Activated CD4-positive, CD25-positive, alpha-beta regulatory T cell treated with anti-CD3 and anti-CD28 coated beads, Interleukin-2, amount 50 U/mL, for 16 hours (primary cell): Measurements from ENCODE around the gene TOMM20L.
A peak's percentile ranks its signal among the peaks of the same experiment; 100 is the strongest.
"Not testable (repeated sequence)": the region's sequence is repeated elsewhere in the genome, so short reads cannot be mapped to it uniquely, and the experiment has no call there.

Experiments used
- DNase-seq: peaks from one replicate; pipeline ENCODE4 v3.0.0-alpha.2; 2020; ENCODE audit warnings: low read depth, low spot score

Gene TOMM20L

GRCh38 chr14:58395812-58396788 is at the start of gene TOMM20L:
Gene TOMM20L, plus strand, starts transcription at chr14:58395930. Its CDS starts 28 bp downstream, at chr14:58395958.
- peak; percentile 39 for DNase-seq

DNA sequence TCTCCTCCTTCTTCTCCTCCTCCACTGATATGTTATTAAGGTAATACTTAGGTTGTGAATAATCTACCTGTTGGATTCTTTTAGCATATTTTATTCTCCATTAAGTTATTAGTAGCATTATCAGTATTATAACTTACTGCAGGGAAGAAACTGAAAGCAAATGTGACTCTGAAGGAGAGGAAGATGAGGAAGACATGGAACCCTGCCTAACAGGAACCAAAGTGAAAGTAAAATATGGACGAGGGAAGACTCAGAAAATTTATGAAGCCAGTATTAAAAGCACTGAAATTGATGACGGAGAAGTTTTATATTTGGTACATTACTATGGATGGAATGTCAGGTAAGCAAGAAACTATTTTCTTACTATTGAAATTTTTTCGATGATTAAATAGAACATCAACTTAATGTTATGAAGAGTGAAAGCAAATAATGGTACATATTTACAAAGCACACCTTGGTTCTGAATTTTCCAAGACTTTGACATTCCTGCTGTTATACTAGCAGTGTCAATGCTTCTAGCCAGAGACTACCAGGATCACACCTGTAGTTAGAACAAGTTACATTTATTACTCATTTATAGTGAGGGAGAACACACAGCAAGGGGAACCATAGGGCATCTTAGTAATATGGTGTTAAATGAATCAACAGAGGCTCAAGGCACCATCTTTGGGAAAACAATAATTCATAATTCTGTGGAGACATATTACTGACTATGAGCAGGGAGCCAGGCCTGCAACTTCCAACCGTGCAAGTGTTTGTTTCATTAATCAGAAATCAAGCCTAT is 42.0 kb upstream of the TOMM20L start:
- DNase-seq = no peak

- no peak for DNase-seq
These were observed 40.9 kb upstream of the TOMM20L start for GRCh38 chr14:58354808-58355207.

- no peak for DNase-seq
These were observed 39.5 kb upstream of the TOMM20L start for GRCh38 chr14:58356268-58356667.

DNA sequence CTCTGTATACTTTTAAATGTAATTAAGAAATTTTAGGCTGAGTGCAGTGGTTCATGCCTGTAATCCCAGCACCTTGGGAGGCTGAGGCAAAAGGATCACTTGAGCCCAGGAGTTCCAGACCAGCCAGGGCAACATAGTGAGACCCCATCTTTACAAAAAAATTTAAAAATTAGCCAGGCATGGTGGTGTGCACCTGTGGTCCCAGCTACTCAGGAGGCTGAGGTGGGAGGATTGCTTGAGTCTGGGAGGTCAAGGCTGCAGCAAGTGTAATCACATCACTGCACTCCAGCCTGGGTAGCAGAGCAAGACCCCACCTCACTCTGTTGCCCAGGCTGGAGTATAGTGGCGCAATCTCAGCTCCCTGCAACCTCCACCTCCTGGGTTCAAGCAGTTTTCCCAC is 33.5 kb upstream of the TOMM20L start:
- not testable (repeated sequence) for DNase-seq

GRCh38 chr14:58362798-58363412 is 32.8 kb upstream of the TOMM20L start:
- no peak for DNase-seq

- DNase-seq = no peak
These were observed 31.4 kb upstream of the TOMM20L start for GRCh38 chr14:58364316-58364715.

DNA sequence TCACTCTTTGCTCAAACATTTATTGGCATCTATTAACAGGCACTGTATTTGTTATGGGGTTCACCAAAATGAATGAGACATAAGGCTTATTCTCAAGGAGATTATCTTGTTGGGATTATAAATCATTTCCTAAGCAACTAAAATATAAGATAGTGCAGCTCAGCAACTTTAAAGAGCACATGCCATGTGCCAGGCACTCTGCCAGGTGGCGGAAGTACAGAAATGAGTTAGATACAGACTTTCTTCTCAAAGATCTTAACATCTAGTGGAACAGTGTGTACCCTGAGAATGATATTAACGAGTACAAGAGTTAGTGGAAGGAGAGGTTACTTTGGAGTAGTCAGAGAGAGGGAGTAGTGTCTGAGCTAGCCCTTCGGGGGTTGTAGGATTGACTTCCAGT is 28.4 kb upstream of the TOMM20L start:
- no peak for DNase-seq

- no peak for DNase-seq
These were observed 26.8 kb upstream of the TOMM20L start for GRCh38 chr14:58368956-58369355.

DNA sequence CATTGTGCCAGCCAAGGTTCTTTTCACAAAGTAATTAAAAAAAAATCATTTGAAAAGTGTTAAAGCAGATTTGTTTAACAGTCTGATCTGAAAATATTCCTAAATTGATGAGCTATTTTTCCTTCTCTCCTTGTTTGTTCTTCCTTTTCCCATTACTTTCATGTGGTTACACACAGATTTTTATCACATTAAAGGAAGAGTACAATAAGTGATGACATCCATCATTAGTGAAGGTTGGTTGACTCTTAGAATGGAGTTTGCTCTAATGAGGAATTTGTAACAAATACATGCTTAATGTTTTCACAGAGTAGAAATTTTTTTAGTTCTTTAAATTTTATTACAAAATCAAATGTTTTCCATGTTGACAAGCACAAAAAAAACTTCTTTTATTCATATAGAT is 18.9 kb upstream of the TOMM20L start:
- DNase-seq = no peak

DNA sequence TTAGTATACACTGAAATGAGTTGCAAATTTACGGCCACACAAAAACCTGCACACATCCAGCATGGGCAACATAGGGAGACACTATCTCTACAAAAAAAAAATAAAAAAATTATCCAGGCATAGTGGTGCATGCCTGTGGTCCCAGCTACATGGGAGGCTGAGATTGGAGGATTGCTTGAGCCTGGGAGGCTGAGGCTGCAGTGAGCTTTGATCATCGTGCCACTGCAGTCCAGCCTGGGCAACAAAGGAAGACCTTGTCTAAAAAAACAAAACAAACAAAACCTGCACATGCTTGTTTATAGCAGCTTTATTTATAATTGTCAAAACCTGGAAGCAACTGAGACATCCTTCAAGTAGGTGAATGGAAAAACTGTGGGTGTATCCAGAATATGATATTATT is 4.9 kb upstream of the TOMM20L start:
- no peak for DNase-seq

DNA sequence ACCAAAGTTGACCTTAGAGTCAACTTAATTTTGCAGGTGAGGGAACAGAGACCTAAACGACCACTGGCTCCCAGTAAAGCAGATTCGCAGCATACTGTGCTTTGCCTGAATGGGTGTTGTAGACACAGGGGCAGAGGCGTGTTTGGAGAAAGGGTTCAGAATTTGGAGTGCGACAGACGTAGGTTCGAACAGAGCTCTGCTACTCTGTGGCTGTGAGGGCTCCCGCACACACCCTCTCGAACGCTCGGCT is 243 bp upstream of the TOMM20L start:
- DNase-seq = no peak

GRCh38 chr14:58397156-58397555 is 1.4 kb downstream of the TOMM20L start:
- DNase-seq = no peak

DNA sequence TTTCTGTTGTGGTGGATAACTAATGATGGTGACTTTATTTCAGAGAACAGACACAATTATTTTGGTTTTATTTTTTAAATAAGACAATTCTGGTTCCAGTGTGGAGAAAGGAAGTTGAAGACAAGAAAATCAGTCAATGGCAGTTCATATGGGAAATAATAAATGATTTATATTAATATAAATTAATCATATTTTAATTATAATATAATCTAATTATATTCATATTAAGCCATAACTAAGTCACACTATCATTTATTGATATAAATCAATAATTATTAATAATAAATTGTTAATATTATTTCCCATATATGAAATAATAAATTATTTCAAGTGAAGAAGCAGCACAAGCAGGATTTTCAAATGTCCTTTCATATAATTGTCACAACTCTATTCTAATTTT is 2.8 kb downstream of the TOMM20L start:
- no peak for DNase-seq

DNA sequence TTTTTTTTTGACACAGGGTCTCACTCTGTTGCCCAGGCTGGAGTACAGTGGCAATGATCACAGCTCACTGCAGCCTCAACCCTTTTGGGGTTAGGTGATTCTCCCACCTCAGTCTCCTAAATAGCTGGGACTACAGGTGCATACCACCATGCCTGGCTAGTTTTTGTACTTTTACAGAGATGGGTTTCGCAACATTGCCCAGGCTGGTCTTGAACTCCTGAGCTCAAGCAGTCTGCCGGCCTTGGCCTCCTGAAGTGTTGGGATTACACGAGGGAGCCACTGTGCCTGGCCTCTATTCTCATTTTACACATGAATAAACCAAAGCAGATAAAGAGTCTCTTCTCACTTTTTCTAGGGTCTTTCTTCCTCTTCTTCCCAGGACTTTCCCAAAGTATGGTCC is 3.2 kb downstream of the TOMM20L start:
- no peak for DNase-seq

GRCh38 chr14:58401587-58401986 is 5.9 kb downstream of the TOMM20L start:
- DNase-seq = no peak

GRCh38 chr14:58408681-58409215 is 13.0 kb downstream of the TOMM20L start:
- DNase-seq = no peak

DNA sequence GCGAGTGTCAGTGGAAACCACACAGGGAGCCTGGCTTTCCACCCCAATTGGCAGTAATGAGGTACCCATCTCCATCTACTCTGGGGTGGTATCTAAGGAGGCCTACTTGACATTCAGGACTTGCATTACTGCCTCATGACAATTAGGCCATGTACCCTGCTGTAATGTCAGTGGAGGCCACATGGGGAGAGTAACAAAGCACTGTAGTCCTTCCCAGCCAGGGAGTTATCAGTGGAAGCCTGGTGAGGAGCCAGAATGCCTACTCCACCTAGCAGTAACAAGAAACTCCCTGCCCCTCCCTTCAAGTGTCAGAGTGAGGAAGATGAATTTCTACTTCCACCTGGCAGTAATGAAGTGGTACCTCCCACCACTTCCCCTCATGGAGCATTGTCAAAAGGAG is 19.1 kb downstream of the TOMM20L start:
- DNase-seq = no peak

DNA sequence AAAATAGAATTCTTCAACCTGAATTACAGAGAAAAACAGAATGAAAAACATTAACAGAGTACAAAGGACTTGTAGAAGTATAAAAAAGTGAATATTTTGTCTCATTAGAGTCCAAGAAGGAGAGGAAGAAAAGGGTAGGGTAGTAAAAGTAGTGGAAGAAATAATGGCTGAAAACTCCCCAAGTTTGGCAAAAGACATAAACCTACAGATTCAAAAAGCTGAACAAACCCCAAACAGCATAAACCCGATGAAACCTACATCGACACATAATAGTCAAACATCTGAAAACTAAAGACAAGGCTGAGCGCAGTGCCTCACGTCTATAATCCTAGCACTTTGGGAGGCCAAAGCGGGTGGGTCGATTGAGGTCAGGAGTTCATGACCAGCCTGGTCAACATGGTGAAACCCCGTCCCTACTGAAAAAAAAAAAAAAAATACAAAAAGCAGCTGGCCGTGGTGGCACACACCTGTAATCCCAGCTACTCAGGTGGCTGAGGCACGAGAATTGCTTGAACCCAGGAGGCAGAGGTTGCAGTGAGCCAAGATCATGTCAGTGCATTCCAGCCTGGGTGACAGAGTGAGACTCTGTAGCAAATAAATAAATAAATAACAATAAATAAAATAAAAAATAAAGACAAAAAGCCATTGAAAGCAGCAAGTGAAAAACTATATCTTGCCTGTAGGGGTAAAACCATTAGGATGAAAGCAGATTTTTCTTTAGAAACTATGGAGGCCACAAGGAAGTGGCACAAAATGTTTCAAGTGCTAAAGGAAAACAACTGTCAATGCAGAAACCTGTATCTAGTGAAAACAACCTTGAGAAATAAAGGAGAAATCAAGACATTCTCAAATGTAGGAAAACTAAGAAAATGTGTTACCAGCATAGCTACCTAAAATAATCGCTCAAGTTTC is 20.2 kb downstream of the TOMM20L start:
- no peak for DNase-seq

DNA sequence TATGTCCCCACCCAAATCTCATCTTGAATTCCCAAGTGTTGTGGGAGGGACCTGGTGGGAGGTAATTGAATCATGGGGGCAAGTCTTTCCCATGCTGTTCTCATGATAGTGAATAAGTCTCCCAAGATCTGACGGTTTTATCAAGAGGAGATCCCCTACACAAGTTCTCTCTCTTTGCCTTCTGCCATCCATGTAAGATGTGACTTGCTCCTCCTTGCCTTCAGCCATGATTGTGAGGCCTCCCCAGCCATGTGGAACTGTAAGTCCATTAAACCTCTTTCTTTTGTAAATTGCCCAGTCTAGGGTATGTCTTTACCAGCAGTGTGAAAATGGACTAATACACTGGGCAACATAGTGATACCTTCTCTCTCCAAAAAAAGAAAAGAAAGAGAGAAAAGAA is 21.2 kb downstream of the TOMM20L start:
- not testable (repeated sequence) for DNase-seq

- DNase-seq = peak; percentile 28
These were observed 31.0 kb downstream of the TOMM20L start for GRCh38 chr14:58426670-58427280.
